T-helper 1 cell treated with Interleukin-12 subunit alpha and Interleukin-12 subunit beta and Interleukin-4 antibody, amounts not matched to agents 30 μg/mL and 1 μg/mL, for 36 hours (primary cell): ENCODE data around the gene KIRREL3.

Experiments
- H3K27ac Mint-ChIP-seq: one replicate; pipeline ENCODE4 v1.8.0; 2021; ENCODE audit warnings: mild to moderate bottlenecking, mixed read lengths
- H3K27me3 Mint-ChIP-seq: one replicate; pipeline ENCODE4 v1.8.0; 2021; ENCODE audit warnings: low read depth, mixed read lengths
- H3K36me3 Mint-ChIP-seq: one replicate; pipeline ENCODE4 v1.8.0; 2021; ENCODE audit warnings: low read depth, mixed read lengths
- H3K4me1 Mint-ChIP-seq: one replicate; pipeline ENCODE4 v1.8.0; 2021; ENCODE audit warnings: low read depth, mixed read lengths
- H3K4me3 Mint-ChIP-seq: one replicate; pipeline ENCODE4 v1.8.0; 2021; ENCODE audit warnings: mild to moderate bottlenecking, moderate library complexity, mixed read lengths
- H3K9me3 Mint-ChIP-seq: one replicate; pipeline ENCODE4 v1.8.0; 2021; ENCODE audit warnings: mixed read lengths

The KIRREL3 gene

GRCh38 chr11:126896025-126896424 is 104.5 kb downstream of the KIRREL3 start:
- no peaks in the 10 kb centered on the region for H3K9me3 Mint-ChIP-seq
- H3K36me3 Mint-ChIP-seq: no peaks in the 10 kb centered on the region
- no peak overlapping the region for H3K27ac Mint-ChIP-seq
- H3K4me1 Mint-ChIP-seq: no peaks in the 10 kb centered on the region
- H3K4me3 Mint-ChIP-seq: no peak overlapping the region
- H3K27me3 Mint-ChIP-seq: no peaks in the 10 kb centered on the region

- H3K4me3 Mint-ChIP-seq: no peak overlapping the region
- H3K4me1 Mint-ChIP-seq: no peaks in the 10 kb centered on the region
- no peaks in the 10 kb centered on the region for H3K9me3 Mint-ChIP-seq
- no peaks in the 10 kb centered on the region for H3K27me3 Mint-ChIP-seq
- no peak overlapping the region for H3K27ac Mint-ChIP-seq
- H3K36me3 Mint-ChIP-seq: no peaks in the 10 kb centered on the region
Observed at GRCh38 chr11:126893796-126894195, 106.8 kb downstream of the KIRREL3 start.

- Mint-ChIP-seq H3K4me1 (no peaks in the 10 kb centered on the region), H3K27ac (no peak overlapping the region), H3K27me3 (no peaks in the 10 kb centered on the region), H3K9me3 (no peaks in the 10 kb centered on the region), H3K36me3 (no peaks in the 10 kb centered on the region), H3K4me3 (no peak overlapping the region)
Observed at GRCh38 chr11:126892756-126893155, 107.8 kb downstream of the KIRREL3 start.

- no peaks in the 10 kb centered on the region for H3K9me3 Mint-ChIP-seq
- no peaks in the 10 kb centered on the region for H3K4me1 Mint-ChIP-seq
- H3K36me3 Mint-ChIP-seq: no peaks in the 10 kb centered on the region
- no peak overlapping the region for H3K4me3 Mint-ChIP-seq
- no peaks in the 10 kb centered on the region for H3K27me3 Mint-ChIP-seq
- H3K27ac Mint-ChIP-seq: no peak overlapping the region
Observed at GRCh38 chr11:126891556-126892217, 108.9 kb downstream of the KIRREL3 start.

GRCh38 chr11:126890561-126890960 is 110.0 kb downstream of the KIRREL3 start:
- no peaks in the 10 kb centered on the region for H3K27me3 Mint-ChIP-seq
- H3K9me3 Mint-ChIP-seq: no peaks in the 10 kb centered on the region
- no peak overlapping the region for H3K4me3 Mint-ChIP-seq
- H3K36me3 Mint-ChIP-seq: no peaks in the 10 kb centered on the region
- H3K4me1 Mint-ChIP-seq: no peaks in the 10 kb centered on the region
- H3K27ac Mint-ChIP-seq: no peak overlapping the region

GRCh38 chr11:126888115-126888712 is 112.4 kb downstream of the KIRREL3 start:
- no peaks in the 10 kb centered on the region for H3K27me3 Mint-ChIP-seq
- no peaks in the 10 kb centered on the region for H3K9me3 Mint-ChIP-seq

GRCh38 chr11:126886636-126887035 is 113.9 kb downstream of the KIRREL3 start:
- no peaks in the 10 kb centered on the region for H3K9me3 Mint-ChIP-seq
- H3K27me3 Mint-ChIP-seq: no peaks in the 10 kb centered on the region
- no peak overlapping the region for H3K27ac Mint-ChIP-seq

More at GRCh38 chr11:126888115-126888712, 112.4 kb downstream of the KIRREL3 start:
- no peak overlapping the region for H3K4me3 Mint-ChIP-seq
- no peaks in the 10 kb centered on the region for H3K4me1 Mint-ChIP-seq
- H3K27ac Mint-ChIP-seq: no peak overlapping the region
- H3K36me3 Mint-ChIP-seq: no peaks in the 10 kb centered on the region

GRCh38 chr11:126886085-126886484 is 114.5 kb downstream of the KIRREL3 start:
- Mint-ChIP-seq H3K9me3 (no peaks in the 10 kb centered on the region), H3K4me3 (no peak overlapping the region), H3K27ac (no peak overlapping the region)

More at GRCh38 chr11:126886636-126887035, 113.9 kb downstream of the KIRREL3 start:
- Mint-ChIP-seq H3K4me3 (no peak overlapping the region), H3K4me1 (no peaks in the 10 kb centered on the region), H3K36me3 (no peaks in the 10 kb centered on the region)

GRCh38 chr11:126884594-126884993 is 116.0 kb downstream of the KIRREL3 start:
- Mint-ChIP-seq H3K36me3 (no peaks in the 10 kb centered on the region), H3K9me3 (no peaks in the 10 kb centered on the region), H3K27ac (no peak overlapping the region), H3K27me3 (no peaks in the 10 kb centered on the region), H3K4me1 (no peaks in the 10 kb centered on the region), H3K4me3 (no peak overlapping the region)

More at GRCh38 chr11:126886085-126886484, 114.5 kb downstream of the KIRREL3 start:
- H3K36me3 Mint-ChIP-seq: no peaks in the 10 kb centered on the region
- no peaks in the 10 kb centered on the region for H3K27me3 Mint-ChIP-seq
- H3K4me1 Mint-ChIP-seq: no peaks in the 10 kb centered on the region

GRCh38 chr11:126884192-126884591 is 116.4 kb downstream of the KIRREL3 start:
- Mint-ChIP-seq H3K36me3 (no peaks in the 10 kb centered on the region), H3K4me3 (no peak overlapping the region), H3K27ac (no peak overlapping the region), H3K27me3 (no peaks in the 10 kb centered on the region), H3K4me1 (no peaks in the 10 kb centered on the region), H3K9me3 (no peaks in the 10 kb centered on the region)

- Mint-ChIP-seq H3K4me1 (no peaks in the 10 kb centered on the region), H3K27me3 (no peaks in the 10 kb centered on the region), H3K4me3 (no peak overlapping the region), H3K9me3 (no peaks in the 10 kb centered on the region), H3K36me3 (no peaks in the 10 kb centered on the region), H3K27ac (no peak overlapping the region)
Observed at GRCh38 chr11:126880872-126881271, 119.7 kb downstream of the KIRREL3 start.

GRCh38 chr11:126879516-126879915 is 121.1 kb downstream of the KIRREL3 start:
- Mint-ChIP-seq H3K36me3 (no peaks in the 10 kb centered on the region), H3K9me3 (no peaks in the 10 kb centered on the region), H3K4me1 (no peaks in the 10 kb centered on the region), H3K27ac (no peak overlapping the region), H3K4me3 (no peak overlapping the region), H3K27me3 (no peaks in the 10 kb centered on the region)

GRCh38 chr11:126878913-126879482 is 121.6 kb downstream of the KIRREL3 start:
- Mint-ChIP-seq H3K9me3 (no peaks in the 10 kb centered on the region), H3K27me3 (no peaks in the 10 kb centered on the region), H3K4me1 (no peaks in the 10 kb centered on the region), H3K36me3 (no peaks in the 10 kb centered on the region), H3K4me3 (no peak overlapping the region), H3K27ac (no peak overlapping the region)

GRCh38 chr11:126874831-126875230 is 125.7 kb downstream of the KIRREL3 start:
- Mint-ChIP-seq H3K27me3 (no peaks in the 10 kb centered on the region), H3K9me3 (no peaks in the 10 kb centered on the region), H3K27ac (no peak overlapping the region), H3K4me1 (no peaks in the 10 kb centered on the region), H3K36me3 (no peaks in the 10 kb centered on the region), H3K4me3 (no peak overlapping the region)

- Mint-ChIP-seq H3K4me1 (no peaks in the 10 kb centered on the region), H3K4me3 (no peak overlapping the region), H3K27me3 (no peaks in the 10 kb centered on the region)
Observed at GRCh38 chr11:126874276-126874675, 126.3 kb downstream of the KIRREL3 start.

More at GRCh38 chr11:126874276-126874675, 126.3 kb downstream of the KIRREL3 start:
- H3K36me3 Mint-ChIP-seq: no peaks in the 10 kb centered on the region
- H3K9me3 Mint-ChIP-seq: no peaks in the 10 kb centered on the region
- H3K27ac Mint-ChIP-seq: no peak overlapping the region
